ENCODE results near the gene NCBP3.

DNA sequence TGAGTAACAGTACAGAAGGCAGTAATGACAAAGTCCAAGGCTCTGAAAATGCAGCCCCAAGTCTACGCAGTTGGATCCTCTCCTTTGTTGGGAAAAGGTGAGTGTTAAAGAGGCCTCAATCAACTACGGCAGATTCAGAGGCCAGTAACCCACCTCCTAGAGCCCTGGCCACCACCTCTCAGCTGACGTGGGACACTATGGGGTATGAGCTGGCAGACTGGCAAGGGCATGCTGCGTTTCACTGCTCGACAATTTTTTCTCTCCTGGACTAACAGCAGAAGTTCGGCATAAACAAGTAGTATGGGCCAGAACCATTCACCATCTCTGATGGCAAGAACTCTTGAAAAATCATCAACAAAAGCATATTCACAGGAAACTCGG, 17.2 kb downstream of the NCBP3 start:
- no peak for TF ChIP-seq GTF2F1 (IDR thresholded peaks at IDR 0.05; ENCODE audit: borderline replicate concordance, low read depth, low read length)
- TF ChIP-seq, protein P1, sequence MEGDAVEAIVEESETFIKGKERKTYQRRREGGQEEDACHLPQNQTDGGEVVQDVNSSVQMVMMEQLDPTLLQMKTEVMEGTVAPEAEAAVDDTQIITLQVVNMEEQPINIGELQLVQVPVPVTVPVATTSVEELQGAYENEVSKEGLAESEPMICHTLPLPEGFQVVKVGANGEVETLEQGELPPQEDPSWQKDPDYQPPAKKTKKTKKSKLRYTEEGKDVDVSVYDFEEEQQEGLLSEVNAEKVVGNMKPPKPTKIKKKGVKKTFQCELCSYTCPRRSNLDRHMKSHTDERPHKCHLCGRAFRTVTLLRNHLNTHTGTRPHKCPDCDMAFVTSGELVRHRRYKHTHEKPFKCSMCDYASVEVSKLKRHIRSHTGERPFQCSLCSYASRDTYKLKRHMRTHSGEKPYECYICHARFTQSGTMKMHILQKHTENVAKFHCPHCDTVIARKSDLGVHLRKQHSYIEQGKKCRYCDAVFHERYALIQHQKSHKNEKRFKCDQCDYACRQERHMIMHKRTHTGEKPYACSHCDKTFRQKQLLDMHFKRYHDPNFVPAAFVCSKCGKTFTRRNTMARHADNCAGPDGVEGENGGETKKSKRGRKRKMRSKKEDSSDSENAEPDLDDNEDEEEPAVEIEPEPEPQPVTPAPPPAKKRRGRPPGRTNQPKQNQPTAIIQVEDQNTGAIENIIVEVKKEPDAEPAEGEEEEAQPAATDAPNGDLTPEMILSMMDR (IDR thresholded peaks at IDR 0.05; ENCODE audit: control extremely low read depth in 1 of 3, insufficient read depth in 1 of 3, low read depth in 1 of 3, low read length in 3 of 3): no peak
- TF ChIP-seq, protein P2, sequence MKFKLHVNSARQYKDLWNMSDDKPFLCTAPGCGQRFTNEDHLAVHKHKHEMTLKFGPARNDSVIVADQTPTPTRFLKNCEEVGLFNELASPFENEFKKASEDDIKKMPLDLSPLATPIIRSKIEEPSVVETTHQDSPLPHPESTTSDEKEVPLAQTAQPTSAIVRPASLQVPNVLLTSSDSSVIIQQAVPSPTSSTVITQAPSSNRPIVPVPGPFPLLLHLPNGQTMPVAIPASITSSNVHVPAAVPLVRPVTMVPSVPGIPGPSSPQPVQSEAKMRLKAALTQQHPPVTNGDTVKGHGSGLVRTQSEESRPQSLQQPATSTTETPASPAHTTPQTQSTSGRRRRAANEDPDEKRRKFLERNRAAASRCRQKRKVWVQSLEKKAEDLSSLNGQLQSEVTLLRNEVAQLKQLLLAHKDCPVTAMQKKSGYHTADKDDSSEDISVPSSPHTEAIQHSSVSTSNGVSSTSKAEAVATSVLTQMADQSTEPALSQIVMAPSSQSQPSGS (IDR thresholded peaks at IDR 0.05; ENCODE audit: low read length): no peak
- TF ChIP-seq CEBPB (IDR thresholded peaks at IDR 0.05; ENCODE audit: low read depth, low read length): no peak
- no peak for TF ChIP-seq POLR2A (IDR thresholded peaks at IDR 0.05; ENCODE audit: control extremely low read depth in 1 of 2, low read depth in 2 of 2, low read length in 2 of 2)
- no peak for TF ChIP-seq CREB1 (IDR thresholded peaks at IDR 0.05)
- TF ChIP-seq HDAC6 (IDR thresholded peaks at IDR 0.05; ENCODE audit: low read depth, low read length): no peak
- no peak for TF ChIP-seq CBX5 (IDR thresholded peaks at IDR 0.05; ENCODE audit: low read depth, low read length)
- TF ChIP-seq POLR2AphosphoS5 (IDR thresholded peaks at IDR 0.05; ENCODE audit: low read depth, low read length): no peak
- no peak for TF ChIP-seq EZH2 (IDR thresholded peaks at IDR 0.05; ENCODE audit: low read depth, low read length, severe bottlenecking)
- no peak for TF ChIP-seq CHD2 (IDR thresholded peaks at IDR 0.05; ENCODE audit: low read length)
